ENCODE measurements around the gene MCC. TPM values are rescaled to one million over a fixed set of nuclear protein-coding genes. Genes with fewer than 3 reads are reported as not detected.

The MCC gene
- total RNA-seq, 1 experiment from 2014 or later, result 0.10 TPM

GRCh38 chr5:113024076-113024697 is 464.1 kb downstream of the MCC start:
- in situ Hi-C loops (cut with HindIII; ENCODE audit: low sequenced_read_pairs), result no loop called here
- no peak for DNase-seq (ENCODE audit: low spot score)

GRCh38 chr5:113022661-113023060 is 465.6 kb downstream of the MCC start:
- no peak for DNase-seq (ENCODE audit: low spot score)
- in situ Hi-C loops (cut with HindIII; ENCODE audit: low sequenced_read_pairs), result no loop called here

DNA sequence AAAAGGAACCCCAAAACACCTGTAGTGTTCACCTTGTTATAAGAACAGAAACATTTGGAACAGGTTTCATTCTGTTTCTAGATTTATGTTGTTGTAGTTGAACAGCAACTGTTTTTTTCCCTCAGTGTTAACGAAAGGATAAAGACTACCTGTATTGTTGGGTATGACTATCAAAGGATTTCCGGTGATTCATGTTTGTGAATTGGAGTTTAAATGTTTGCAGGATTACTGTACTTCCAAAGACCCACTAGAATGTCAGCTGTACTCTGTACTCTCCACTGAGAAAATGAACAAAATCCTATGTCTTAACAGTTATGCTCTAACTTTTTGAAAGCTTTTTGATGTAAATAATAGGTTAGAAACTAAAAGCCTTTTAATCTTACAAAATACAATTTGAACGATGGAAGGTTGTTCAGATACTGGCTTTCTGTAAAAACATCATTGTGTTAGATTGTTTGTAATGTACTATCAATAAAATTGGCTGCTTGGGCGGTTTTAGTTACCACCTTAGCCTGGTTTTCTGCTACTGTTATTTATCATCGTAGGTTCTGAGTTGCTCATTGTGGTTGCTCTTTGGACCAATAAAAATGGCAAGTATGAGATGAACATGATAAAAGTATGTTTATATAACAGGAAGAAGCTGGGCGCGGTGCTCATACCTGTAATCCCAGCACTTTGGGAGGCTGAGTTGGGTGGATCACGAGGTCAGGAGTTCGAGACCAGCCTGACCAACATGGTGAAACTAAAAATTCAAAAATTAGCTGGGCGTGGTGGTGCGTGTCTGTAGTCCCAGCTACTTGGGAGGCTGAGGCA is 467.6 kb downstream of the MCC start:
- DNase-seq (ENCODE audit: low spot score), result no peak

DNA sequence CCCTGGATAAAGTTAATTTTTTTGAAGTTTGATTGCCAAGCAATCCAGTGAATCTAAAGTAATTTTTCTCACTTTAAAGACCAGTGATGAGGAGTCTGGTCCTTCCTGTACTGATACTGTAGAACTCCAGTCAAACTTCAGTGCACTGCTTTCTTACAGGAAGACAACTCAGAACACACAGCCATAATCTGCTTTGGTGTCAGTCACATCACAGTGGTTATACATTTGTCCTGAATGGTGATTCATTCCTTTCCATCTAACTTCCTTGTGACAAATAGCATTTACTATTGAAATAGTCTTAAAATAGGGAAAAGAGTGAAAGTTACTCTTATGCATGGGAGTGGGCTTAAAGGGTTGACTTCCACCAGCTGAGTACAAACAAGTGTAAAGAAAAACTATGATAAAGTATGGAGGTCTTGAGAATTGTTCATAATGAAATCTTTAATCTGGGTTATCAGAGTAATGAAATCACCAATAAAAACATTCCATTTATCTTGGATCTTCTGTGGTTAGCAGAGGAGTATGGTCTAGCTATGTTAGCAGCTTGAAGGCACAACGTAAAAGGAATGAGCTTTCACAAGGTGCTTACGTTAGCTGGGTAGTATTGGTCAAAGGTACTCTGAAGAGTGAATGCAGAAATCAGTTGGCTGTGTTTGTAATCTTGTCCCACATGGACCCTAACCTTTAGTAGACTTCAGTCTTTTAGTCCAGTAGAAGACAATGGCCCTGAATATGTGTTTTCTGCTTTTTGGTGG is 470.2 kb downstream of the MCC start:
- DNase-seq (ENCODE audit: low spot score), result no peak
- in situ Hi-C loops (cut with HindIII; ENCODE audit: low sequenced_read_pairs), result no loop called here

More for the DNA sequence above, 467.6 kb downstream of the MCC start:
- in situ Hi-C loops (cut with HindIII; ENCODE audit: low sequenced_read_pairs), result no loop called here

DNA sequence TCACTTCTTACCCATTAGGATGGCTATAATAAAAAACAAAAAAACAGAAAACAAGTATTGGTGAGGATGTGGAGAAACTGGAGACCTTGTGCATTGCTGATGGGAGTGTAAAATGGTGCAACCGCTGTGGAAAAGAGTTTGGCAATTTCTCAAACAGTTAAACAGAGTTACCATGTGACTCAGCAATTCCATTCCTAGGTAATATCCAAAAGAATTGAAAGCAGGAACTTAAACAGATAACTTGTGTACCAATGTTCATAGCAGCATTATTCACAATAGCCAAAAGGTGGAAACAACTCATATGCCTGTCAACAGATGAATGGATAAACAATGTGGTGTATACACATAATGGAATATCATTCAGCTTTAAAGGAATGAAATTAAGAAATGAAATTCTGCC is 482.8 kb downstream of the MCC start:
- DNase-seq (ENCODE audit: low spot score), result no peak
- in situ Hi-C loops (cut with HindIII; ENCODE audit: low sequenced_read_pairs), result no loop called here

DNA sequence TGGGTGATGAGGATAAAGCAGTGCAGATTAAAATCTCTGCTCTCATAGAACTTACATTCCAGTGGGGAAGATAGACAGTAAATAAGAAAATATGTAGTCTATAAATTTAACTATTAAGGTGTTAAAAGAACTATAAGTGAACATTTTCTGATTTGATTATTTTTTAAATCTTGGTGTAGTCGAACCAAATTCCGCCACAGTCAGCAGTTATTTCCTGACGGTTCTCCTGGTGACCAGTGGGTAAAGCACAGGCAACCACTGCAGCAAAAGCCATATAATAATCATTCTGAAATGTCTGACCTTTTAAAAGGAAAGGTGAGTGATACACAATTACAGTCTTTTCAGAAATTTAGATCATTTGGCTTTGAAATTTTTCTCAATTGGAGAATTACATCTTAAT is 484.5 kb downstream of the MCC start:
- DNase-seq (ENCODE audit: low spot score), result no peak
- in situ Hi-C loops (cut with HindIII; ENCODE audit: low sequenced_read_pairs), result no loop called here

DNA sequence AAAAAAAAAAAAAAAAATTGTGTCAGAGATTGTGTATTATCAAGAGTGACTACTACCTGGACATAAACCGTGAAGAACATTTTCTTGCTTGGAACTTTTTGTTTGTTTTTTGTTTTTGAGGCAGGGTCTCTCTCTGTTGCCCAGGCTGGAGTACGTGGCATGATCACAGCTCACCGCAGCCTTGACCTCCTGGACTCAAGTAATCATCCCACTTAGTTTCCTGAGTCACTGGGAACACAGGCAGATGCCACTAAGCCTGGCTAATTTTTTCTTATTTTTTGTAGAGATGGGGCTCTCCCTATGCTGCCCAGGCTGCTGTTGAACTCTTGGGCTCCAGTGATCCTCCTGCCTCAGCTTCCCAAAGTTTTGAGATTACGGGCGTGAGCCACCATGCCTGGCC is 485.8 kb downstream of the MCC start:
- in situ Hi-C loops (cut with HindIII; ENCODE audit: low sequenced_read_pairs), result no loop called here
- DNase-seq (ENCODE audit: low spot score), result no peak

GRCh38 chr5:113000466-113000865 is 487.8 kb downstream of the MCC start:
- DNase-seq (ENCODE audit: low spot score), result no peak
- in situ Hi-C loops (cut with HindIII; ENCODE audit: low sequenced_read_pairs), result no loop called here

DNA sequence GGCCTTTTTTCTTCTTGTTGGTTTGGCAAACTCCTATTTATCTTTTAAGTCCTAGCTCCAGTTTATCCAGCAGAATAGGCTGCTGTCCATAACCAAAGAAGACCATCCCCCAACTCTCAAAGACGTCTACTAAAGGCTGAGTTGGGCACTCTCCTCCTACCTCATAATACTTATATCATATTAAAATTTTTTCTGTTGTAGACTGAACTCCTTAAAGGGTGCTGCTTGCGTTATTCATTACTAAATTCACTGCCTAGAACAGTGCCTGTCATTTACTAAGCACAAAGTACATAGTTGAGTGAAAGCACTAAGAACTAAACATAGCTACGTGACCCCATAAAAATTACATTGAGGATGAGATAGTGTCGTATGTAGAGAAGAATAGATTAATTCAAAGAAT is 490.0 kb downstream of the MCC start:
- in situ Hi-C loops (cut with HindIII; ENCODE audit: low sequenced_read_pairs), result no loop called here
- DNase-seq (ENCODE audit: low spot score), result no peak

DNA sequence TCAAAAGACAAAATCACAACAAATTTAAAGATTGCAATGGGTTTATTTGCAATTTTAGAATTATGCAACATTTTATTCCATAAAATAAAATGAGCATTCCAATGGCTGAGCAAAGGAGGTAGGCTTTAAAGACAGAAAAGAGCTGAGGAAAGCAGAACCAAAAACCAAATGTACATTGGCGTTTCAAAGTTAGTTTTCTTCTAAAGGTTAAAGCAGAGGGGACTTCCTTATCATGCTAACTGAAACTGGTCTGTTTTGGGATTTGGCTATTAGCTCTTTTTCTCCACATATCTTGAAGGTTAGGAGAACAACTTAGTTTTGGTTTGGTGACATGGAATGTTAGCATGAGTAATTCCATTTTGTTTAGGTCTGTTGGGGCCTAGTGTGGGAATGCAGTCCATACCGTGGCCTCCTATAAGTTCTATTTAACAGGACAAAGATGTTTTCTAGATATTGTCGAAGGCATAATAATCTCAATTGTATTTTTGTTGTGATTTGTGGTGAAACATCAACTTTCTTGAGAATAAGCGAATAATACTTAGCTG is 491.4 kb downstream of the MCC start:
- in situ Hi-C loops (cut with HindIII; ENCODE audit: low sequenced_read_pairs), result no loop called here
- DNase-seq (ENCODE audit: low spot score), result no peak

GRCh38 chr5:112995764-112996618 is 492.3 kb downstream of the MCC start:
- DNase-seq (ENCODE audit: low spot score), result peak; percentile 79
- in situ Hi-C loops (cut with HindIII; ENCODE audit: low sequenced_read_pairs), result no loop called here

DNA sequence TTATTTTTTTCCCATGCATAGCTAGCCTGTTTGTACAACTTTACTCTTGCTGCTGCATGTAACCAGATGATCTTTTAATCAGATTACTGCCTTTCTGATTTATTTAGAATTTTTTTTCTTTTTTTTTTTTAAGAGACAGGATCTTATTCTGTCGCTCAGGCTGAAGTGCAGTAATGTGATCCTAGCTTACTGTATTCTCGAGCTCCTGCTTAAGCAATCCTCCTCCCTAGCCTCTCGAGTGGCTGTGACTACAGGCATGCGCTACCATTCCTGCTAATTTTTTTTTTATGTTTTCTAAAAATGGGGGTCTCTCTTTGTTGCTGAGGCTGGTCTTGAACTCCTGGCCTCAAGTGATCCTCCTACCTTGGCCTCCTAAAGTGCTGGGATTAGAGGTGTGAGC is 502.0 kb downstream of the MCC start:
- in situ Hi-C loops (cut with HindIII; ENCODE audit: low sequenced_read_pairs), result no loop called here

GRCh38 chr5:112983363-112983762 is 504.9 kb downstream of the MCC start:
- in situ Hi-C loops (cut with HindIII; ENCODE audit: low sequenced_read_pairs), result no loop called here
- DNase-seq (ENCODE audit: low spot score), result no peak

More for the DNA sequence above, 502.0 kb downstream of the MCC start:
- no peak for DNase-seq (ENCODE audit: low spot score)

DNA sequence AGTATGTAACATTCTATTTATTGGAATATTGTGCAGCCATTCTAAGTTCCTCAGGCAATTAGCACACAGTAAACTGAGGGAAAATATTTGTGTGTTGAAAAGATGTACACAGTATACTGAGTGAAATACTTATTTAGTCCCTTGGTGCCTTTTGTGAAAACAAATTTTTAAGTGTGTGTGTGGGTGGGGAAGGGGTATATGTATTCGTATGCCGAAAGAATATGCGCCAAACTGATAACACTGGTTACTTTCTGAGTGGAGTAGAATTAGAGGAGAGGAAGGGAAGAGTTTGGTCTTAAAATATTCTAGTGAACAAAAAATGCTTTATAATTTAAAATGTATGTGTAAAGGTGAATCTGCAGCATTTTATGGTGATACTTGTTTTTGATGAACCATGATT is 508.5 kb downstream of the MCC start:
- DNase-seq (ENCODE audit: low spot score), result no peak
- in situ Hi-C loops (cut with HindIII; ENCODE audit: low sequenced_read_pairs), result no loop called here

- DNase-seq (ENCODE audit: low spot score), result no peak
- in situ Hi-C loops (cut with HindIII; ENCODE audit: low sequenced_read_pairs), result no loop called here
Measured at GRCh38 chr5:112978836-112979235, 509.4 kb downstream of the MCC start.

DNA sequence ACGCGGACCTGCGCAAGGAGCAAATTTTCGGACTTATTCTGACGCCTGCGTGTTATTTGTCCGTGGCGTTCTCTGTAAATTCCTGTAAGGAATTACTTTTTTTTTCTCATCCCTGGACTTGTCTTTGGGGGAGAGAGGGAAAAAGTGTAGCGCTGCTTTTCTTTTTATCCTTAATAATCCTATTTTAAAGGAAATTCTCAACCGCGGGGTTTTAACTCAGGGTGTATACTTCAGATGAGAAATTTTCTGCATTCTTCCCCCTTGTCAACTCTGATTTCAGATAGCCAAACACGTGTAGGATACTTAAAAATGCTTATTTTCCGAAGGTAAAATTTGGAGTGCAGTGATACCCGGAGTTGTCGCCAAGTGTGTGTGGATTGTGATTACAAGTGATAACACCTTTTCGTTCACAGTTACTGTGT is 510.8 kb downstream of the MCC start:
- in situ Hi-C loops (cut with HindIII; ENCODE audit: low sequenced_read_pairs), result no loop called here
- peak; percentile 27 for DNase-seq (ENCODE audit: low spot score)

DNA sequence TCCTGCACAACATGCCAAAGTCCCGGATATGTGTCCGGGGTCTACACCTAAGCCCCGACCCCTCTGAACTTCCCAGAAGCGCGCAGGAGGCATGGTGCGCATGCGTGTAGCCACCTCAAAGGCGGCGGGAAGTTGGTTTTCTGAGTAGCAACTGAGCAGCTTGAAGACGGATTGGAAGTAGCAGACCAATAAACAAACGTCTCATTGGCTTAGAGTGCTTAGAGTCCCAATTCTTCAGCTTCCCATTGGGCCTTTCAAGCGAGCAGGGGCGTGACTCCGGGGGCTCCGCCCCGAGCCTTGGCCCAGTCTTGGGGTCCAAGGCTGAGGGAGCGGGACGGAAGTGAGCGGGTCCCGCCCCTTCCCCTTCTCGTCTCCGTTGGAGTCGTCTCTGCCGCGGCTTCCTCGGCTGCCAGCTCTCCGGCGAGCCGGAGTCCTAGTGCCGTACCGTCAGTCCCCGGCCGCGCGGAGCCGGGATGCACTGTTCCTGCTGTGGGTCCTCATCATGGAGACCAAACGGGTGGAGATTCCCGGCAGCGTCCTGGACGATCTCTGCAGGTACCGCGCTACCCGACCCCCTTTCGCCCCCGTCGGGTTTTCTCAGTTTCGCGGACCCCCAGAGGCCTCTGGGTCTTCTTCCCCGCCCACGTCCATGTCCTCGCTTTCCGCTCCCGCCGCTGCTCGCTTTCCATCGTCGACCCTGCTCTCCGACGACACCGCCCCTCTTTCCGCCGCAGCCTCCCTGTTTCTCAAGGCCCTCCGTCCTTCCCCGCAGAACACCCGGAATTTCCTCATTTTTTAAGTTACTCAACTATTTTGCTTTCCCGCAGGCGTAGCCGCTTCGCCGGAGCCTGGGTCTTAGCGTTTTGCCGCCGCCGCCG is 511.6 kb downstream of the MCC start, which contains the start of gene DCP2:
TSS of gene DCP2 (plus strand) at position 367 of the 878 bp plus-strand sequence. CDS start at position 503, 136 bp downstream.
- in situ Hi-C loops (cut with HindIII; ENCODE audit: low sequenced_read_pairs), result no loop called here
- DNase-seq (ENCODE audit: low spot score), result peak; percentile 99
